ENCODE results near the gene TMEM87B. TPM values are rescaled to one million over a fixed set of nuclear protein-coding genes. Genes with fewer than 3 reads are reported as not detected.

TMEM87B gene
- total and polyA plus RNA-seq, 4 donors, result 11.2 to 26.4 (median 18.1) TPM

DNA sequence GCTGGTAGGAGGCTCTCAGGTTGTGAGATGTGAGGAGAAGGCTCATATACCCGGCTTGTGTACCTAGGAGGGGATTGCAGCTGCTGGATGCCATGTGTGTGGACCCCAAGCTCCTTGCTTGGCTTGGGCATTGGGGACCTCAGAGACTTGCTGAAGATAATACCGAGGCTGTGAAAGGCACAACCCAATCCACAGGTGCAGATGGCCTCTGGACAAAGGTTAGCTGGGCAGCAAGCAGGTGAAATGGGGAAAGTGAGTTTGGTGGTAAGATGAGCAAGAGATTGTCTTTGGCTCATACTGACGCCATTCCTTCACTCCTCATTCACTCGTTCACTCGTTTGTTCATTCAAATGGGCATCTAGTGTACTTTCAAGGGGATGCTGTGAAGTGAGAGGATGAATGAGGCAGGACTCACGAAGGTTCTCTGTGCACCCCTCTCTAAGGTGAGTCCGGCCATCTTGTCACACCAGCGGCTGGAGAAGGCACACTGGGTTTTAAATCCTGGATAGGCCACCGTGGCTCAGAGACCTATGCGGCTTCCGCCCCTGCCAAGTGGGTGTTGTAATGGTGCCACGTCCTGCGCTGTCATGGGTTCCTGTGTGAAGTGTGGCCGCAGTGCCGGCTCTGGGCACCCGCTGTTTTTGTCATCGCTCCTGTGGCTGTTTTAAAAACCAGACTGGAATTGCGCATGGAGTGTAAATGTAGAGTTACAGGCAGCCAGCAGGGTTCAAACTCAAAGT lies 96.8 kb downstream of the TMEM87B start:
- DNase-seq (no peak), ATAC-seq (ENCODE audit: insufficient read depth, low FRiP score) (no peak)
- Histone ChIP-seq H3K9me3 (ENCODE audit: control insufficient read depth in 4 of 4, insufficient read depth in 3 of 4, low read length in 3 of 4) (peaks cover 0 to 2% (median 0%) of the 10 kb centered on the region in 4 donors), H3K4me1 (ENCODE audit: control insufficient read depth in 5 of 5, insufficient read depth in 5 of 5, low read length in 5 of 5) (peaks cover 0 to 8% (median 0%) of the 10 kb centered on the region in 5 donors), H3K27me3 (ENCODE audit: control insufficient read depth in 3 of 3, insufficient read depth in 3 of 3, low read length in 2 of 3) (no peaks in the 10 kb centered on the region), H3K4me3 (no peak overlapping the region), H3K36me3 (ENCODE audit: control insufficient read depth in 4 of 4, insufficient read depth in 4 of 4, low read length in 4 of 4) (peaks cover 0 to 3% (median 0%) of the 10 kb centered on the region in 4 donors), H3K9ac (ENCODE audit: insufficient read depth in 1 of 2, low read length in 2 of 2) (no peak overlapping the region), H3K27ac (ENCODE audit: low read depth in 1 of 2, low read length in 1 of 2) (no peak overlapping the region)
- TF ChIP-seq, protein P1, sequence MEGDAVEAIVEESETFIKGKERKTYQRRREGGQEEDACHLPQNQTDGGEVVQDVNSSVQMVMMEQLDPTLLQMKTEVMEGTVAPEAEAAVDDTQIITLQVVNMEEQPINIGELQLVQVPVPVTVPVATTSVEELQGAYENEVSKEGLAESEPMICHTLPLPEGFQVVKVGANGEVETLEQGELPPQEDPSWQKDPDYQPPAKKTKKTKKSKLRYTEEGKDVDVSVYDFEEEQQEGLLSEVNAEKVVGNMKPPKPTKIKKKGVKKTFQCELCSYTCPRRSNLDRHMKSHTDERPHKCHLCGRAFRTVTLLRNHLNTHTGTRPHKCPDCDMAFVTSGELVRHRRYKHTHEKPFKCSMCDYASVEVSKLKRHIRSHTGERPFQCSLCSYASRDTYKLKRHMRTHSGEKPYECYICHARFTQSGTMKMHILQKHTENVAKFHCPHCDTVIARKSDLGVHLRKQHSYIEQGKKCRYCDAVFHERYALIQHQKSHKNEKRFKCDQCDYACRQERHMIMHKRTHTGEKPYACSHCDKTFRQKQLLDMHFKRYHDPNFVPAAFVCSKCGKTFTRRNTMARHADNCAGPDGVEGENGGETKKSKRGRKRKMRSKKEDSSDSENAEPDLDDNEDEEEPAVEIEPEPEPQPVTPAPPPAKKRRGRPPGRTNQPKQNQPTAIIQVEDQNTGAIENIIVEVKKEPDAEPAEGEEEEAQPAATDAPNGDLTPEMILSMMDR (IDR thresholded peaks at IDR 0.05; ENCODE audit: control extremely low read depth, extremely low read depth), result no peak
- WGBS, 2 donors, result 94 to 95% methylated on average over 18 of the region's 18 CpGs

DNA sequence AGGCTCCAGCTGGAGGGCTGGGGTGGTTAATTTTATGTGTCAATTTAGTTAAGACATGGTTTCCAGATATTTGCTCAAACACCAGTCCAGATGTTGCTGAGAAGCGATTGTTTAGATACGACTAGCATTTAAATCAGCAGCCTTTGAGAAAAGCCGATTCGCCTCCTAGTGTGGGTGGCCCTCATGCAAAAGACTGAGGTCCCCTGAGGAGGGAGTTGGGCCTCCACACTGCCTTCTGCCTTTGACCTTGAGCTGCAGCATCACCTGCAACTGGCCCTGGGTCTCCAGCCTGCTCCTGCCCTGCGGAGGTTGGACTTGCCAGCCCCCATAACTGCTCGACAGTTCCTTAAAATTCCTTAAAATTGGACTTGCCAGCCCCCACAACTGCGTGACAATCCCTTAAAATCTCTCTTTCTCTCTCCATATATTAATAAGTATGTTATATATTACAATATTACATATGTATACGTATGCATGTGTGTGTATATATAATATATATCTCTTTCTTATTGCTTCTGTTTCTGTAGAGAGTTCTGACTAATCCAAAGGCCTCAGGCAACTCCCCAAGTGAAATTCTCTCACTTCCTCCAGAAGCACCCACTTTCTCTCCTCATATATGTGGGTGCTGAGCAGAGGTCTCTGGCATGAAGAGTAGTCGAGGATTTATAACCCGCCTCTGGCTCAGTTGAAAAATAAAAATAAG lies 97.6 kb downstream of the TMEM87B start:
- H3K27ac ChIP-seq (ENCODE audit: low read depth in 1 of 2, low read length in 1 of 2), result no peak overlapping the region
- peaks cover 0 to 2% (median 0%) of the 10 kb centered on the region in 4 donors for H3K36me3 ChIP-seq (ENCODE audit: control insufficient read depth in 4 of 4, insufficient read depth in 4 of 4, low read length in 4 of 4)
- 94 to 97% methylated on average over 10 of the region's 10 CpGs for WGBS, 2 donors
- ATAC-seq (ENCODE audit: insufficient read depth, low FRiP score), result no peak
- no peaks in the 10 kb centered on the region for H3K27me3 ChIP-seq (ENCODE audit: control insufficient read depth in 3 of 3, insufficient read depth in 3 of 3, low read length in 2 of 3)
- no peak for DNase-seq
- no peak overlapping the region for H3K4me3 ChIP-seq
- H3K9me3 ChIP-seq (ENCODE audit: control insufficient read depth in 4 of 4, insufficient read depth in 3 of 4, low read length in 3 of 4), result peaks cover 0 to 2% (median 0%) of the 10 kb centered on the region in 4 donors
- TF ChIP-seq, protein P1 (IDR thresholded peaks at IDR 0.05; ENCODE audit: control extremely low read depth, extremely low read depth), result no peak
- H3K9ac ChIP-seq (ENCODE audit: insufficient read depth in 1 of 2, low read length in 2 of 2), result no peak overlapping the region
- peaks cover 0 to 8% (median 0%) of the 10 kb centered on the region in 5 donors for H3K4me1 ChIP-seq (ENCODE audit: control insufficient read depth in 5 of 5, insufficient read depth in 5 of 5, low read length in 5 of 5)

DNA sequence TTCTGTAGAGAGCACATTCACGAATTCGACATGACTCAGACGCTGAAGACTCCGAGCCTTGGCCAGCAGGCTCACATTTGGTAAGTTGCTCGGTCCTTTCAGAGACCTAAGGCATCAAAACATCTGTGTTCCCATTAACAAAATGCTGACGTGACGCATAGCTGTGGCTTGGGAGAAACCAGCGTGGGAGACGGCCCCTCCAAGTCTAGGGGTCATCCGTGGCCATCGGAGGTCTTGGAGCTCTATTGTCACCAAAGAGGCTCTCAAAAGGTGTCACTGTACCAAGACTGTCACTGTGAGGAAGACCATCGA lies 98.1 kb downstream of the TMEM87B start:
- TF ChIP-seq, protein P1 (IDR thresholded peaks at IDR 0.05; ENCODE audit: control extremely low read depth, extremely low read depth), result no peak
- Histone ChIP-seq H3K27ac (ENCODE audit: low read depth in 1 of 2, low read length in 1 of 2) (no peak overlapping the region), H3K36me3 (ENCODE audit: control insufficient read depth in 4 of 4, insufficient read depth in 4 of 4, low read length in 4 of 4) (no peaks in the 10 kb centered on the region), H3K9me3 (ENCODE audit: control insufficient read depth in 4 of 4, insufficient read depth in 3 of 4, low read length in 3 of 4) (peaks cover 0 to 2% (median 0%) of the 10 kb centered on the region in 4 donors), H3K9ac (ENCODE audit: insufficient read depth in 1 of 2, low read length in 2 of 2) (no peak overlapping the region), H3K4me3 (no peak overlapping the region), H3K4me1 (ENCODE audit: control insufficient read depth in 5 of 5, insufficient read depth in 5 of 5, low read length in 5 of 5) (peaks cover 0 to 8% (median 0%) of the 10 kb centered on the region in 5 donors), H3K27me3 (ENCODE audit: control insufficient read depth in 3 of 3, insufficient read depth in 3 of 3, low read length in 2 of 3) (no peaks in the 10 kb centered on the region)
- 94 to 96% methylated on average over 12 of the region's 12 CpGs for WGBS, 2 donors
- DNase-seq (no peak), ATAC-seq (ENCODE audit: insufficient read depth, low FRiP score) (no peak)
